GM12864 (cell line): ENCODE data around the gene EED.

ENCODE experiments used
- DNase-seq: peaks from one replicate; pipeline ENCODE4 v3.0.0-alpha.2; 2011; ENCODE audit warnings: low read depth
- H3K4me3 ChIP-seq: 2 replicates; pipeline ENCODE4 v1.5.1; 2011; ENCODE audit warnings: mild to moderate bottlenecking, low read depth, low read length, control low read depth
- TF ChIP-seq, protein P1 (sequence below): IDR thresholded peaks from 2 replicates; pipeline ENCODE4 v1.5.1; 2011; ENCODE audit warnings: low read depth, mild to moderate bottlenecking, moderate library complexity, low read length, control low read depth, inconsistent platforms; ENCODE audit errors: missing control alignments

Gene EED

DNA sequence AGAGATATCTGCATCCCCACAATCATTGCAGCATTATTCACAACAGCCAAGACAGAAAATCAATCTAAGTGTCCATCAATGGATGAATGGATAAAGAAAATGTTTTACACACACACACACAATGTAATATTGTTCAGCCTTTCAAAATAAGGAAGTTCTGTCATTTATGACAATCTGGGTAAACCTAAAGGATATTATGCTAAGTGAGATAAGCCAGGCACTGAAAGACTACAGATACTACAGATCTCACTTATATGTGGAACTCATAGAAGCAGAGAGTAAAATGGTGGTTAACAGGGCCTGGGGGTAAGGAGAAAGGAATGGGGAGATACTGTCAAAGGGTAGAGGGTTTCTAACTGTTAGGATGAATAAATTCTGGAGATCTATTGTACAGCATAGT, 36.0 kb upstream of the EED start:
- DNase-seq: no peak
- TF ChIP-seq, protein P1, sequence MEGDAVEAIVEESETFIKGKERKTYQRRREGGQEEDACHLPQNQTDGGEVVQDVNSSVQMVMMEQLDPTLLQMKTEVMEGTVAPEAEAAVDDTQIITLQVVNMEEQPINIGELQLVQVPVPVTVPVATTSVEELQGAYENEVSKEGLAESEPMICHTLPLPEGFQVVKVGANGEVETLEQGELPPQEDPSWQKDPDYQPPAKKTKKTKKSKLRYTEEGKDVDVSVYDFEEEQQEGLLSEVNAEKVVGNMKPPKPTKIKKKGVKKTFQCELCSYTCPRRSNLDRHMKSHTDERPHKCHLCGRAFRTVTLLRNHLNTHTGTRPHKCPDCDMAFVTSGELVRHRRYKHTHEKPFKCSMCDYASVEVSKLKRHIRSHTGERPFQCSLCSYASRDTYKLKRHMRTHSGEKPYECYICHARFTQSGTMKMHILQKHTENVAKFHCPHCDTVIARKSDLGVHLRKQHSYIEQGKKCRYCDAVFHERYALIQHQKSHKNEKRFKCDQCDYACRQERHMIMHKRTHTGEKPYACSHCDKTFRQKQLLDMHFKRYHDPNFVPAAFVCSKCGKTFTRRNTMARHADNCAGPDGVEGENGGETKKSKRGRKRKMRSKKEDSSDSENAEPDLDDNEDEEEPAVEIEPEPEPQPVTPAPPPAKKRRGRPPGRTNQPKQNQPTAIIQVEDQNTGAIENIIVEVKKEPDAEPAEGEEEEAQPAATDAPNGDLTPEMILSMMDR: no peak
- no peak overlapping the region for H3K4me3 ChIP-seq

DNA sequence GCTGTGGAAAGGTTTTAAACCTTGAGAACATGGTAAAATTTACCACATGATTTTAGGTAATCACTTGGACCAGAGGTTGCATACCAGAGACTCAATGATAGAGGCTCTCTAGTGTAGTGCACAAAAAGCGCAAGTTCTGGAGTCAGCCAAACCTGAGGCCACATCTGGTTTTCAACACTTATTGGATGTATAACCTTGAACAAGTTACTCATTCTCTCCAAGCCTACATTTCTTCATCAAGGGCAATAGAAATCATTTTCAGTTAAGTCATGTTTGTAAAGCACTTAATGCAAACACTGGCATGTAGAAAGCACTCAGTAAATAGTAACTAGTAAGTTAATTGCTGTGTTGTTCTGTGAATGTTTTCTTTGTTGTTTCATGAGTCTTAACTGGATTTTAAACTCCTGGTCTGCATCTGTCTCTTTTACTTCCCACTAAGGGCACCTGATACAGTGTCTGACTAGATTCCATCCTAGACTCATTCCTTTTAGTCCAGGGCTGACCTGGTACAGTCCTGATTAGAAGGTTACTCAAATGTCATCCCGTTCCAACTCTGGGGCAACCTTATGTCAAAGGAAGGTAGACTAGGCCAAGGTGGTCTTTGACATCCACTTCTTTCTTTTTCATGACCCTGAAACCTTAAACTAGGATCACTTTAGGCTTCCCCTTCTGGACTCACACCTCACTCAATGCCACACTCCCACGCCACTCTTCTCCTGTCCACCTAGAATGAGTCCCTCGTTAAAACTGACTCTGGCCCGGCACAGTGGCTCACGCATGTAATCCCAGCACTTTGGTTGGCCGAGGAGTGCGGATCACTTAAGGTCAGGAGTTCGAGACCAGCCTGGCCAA, 34.5 kb upstream of the EED start:
- DNase-seq: no peak
- TF ChIP-seq, protein P1: no peak
- no peak overlapping the region for H3K4me3 ChIP-seq

DNA sequence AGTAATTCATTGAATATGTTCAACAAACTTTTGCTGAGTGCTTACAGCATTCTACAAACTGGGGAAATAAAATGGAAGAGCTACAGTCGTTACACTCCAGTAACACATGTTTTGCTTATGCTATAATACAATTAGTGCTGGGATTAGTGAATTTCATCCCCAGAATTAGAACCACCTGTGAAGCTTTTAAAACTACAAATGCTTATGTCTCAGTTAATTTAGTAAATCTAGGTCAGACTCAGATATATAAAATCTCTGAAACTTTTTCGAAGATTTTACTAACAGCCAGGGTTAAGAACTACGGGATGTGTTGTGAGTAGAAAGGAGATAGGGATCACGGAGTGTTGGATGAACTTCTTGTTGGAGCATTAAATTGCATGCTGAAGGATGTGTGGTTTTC, 33.7 kb upstream of the EED start:
- TF ChIP-seq, protein P1: no peak
- no peak overlapping the region for H3K4me3 ChIP-seq
- no peak for DNase-seq

DNA sequence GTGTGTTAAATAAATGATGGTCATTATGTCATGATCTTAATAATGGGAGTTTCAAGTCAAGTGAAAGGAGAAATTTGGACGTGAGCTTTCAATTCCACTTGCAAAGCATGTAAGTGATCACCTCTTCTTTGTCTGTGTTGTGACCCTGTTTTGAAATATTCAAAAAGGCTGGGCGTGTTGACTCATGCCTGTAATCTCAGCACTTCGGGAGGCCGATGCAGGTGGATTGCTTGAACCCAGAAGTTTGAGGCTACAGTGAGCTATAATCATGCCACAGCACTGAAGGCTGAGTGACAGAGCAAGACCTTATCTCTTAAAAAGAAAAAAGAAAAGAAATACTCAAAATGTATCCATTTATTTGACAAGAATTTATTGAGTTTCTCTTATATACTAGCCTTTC, 32.9 kb upstream of the EED start:
- TF ChIP-seq, protein P1: no peak
- no peak for DNase-seq

DNA sequence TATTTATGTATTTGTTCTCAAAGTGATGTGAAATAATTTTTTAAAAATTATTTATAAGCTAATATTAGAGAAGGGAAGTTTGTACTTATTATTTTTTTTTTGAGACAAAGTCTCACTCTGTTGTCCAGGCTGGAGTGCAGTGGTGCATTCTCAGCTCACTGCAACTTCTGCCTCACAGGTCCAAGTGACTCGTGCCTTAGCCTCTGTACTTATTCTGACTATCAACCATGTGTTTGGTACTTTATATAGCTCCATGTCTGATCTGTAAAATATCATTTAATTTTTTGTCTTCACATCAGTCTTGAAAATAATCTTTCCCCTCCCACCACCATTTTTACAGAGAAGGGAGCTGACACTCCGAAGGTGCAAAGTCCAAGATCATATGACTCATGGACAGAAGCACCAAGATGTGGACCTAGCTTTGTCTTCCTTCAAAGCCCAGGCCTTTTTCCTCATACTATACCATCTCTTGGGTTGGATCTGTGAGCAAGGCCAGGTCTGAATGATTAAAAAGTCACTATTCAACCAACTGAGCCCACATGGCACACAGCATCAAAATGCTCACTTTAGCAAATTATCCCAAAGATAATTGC, 32.4 kb upstream of the EED start:
- TF ChIP-seq, protein P1: no peak
- DNase-seq: no peak
- H3K4me3 ChIP-seq: no peak overlapping the region

More for the DNA sequence above, 32.9 kb upstream of the EED start:
- H3K4me3 ChIP-seq: no peak overlapping the region

DNA sequence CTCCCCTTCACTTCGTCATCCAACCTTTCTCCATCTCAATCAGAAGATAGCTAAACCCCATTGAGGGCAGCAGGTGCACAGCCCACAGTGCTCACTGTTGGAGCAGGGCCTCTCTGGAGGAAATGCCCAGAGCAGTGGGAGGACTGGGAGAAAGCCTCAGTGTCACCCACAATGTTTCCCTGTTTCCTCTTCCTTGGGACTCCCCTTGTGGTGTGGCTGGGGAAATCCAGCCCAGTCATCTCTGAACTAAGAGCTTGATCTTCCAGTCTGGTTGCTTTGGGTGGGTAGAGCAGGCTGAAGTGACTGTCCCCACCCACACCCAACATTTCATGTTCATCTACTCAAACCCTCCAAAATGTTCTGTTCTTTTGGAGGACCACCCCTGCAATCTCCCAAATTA, 29.8 kb upstream of the EED start:
- H3K4me3 ChIP-seq: no peak overlapping the region
- TF ChIP-seq, protein P1: no peak
- DNase-seq: peak; percentile 73
